ENCODE measurements around the gene CYTH3.

GRCh38 chr7:6186577-6186976, 85.8 kb downstream of the CYTH3 start:
- TF ChIP-seq, protein P1, sequence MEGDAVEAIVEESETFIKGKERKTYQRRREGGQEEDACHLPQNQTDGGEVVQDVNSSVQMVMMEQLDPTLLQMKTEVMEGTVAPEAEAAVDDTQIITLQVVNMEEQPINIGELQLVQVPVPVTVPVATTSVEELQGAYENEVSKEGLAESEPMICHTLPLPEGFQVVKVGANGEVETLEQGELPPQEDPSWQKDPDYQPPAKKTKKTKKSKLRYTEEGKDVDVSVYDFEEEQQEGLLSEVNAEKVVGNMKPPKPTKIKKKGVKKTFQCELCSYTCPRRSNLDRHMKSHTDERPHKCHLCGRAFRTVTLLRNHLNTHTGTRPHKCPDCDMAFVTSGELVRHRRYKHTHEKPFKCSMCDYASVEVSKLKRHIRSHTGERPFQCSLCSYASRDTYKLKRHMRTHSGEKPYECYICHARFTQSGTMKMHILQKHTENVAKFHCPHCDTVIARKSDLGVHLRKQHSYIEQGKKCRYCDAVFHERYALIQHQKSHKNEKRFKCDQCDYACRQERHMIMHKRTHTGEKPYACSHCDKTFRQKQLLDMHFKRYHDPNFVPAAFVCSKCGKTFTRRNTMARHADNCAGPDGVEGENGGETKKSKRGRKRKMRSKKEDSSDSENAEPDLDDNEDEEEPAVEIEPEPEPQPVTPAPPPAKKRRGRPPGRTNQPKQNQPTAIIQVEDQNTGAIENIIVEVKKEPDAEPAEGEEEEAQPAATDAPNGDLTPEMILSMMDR (IDR thresholded peaks at IDR 0.05), result no peak
- TF ChIP-seq POLR2A (IDR thresholded peaks at IDR 0.05), result no peak
